ENCODE data around the gene DCANP1.

Gene DCANP1

DNA sequence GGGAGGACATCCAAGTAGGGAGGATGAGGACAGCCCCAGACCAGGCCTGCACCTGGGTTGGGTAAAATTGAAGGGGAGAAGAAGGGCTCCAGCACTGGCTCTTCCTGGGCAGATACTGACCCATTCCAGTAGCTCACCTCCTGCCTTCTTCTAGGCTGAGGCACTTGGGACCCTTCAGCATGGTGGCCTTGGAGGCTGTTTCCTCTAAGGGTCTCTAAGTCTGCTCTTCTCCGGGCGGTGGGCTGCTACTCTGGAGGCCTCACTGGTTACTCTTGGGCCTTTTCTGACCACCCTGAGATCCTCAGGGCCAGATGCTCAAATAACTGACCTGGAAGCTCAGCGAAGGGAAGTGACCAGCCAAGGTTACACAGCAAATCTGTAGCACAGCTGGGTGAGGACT lies 7.8 kb upstream of the DCANP1 start:
- TF ChIP-seq, protein P1, sequence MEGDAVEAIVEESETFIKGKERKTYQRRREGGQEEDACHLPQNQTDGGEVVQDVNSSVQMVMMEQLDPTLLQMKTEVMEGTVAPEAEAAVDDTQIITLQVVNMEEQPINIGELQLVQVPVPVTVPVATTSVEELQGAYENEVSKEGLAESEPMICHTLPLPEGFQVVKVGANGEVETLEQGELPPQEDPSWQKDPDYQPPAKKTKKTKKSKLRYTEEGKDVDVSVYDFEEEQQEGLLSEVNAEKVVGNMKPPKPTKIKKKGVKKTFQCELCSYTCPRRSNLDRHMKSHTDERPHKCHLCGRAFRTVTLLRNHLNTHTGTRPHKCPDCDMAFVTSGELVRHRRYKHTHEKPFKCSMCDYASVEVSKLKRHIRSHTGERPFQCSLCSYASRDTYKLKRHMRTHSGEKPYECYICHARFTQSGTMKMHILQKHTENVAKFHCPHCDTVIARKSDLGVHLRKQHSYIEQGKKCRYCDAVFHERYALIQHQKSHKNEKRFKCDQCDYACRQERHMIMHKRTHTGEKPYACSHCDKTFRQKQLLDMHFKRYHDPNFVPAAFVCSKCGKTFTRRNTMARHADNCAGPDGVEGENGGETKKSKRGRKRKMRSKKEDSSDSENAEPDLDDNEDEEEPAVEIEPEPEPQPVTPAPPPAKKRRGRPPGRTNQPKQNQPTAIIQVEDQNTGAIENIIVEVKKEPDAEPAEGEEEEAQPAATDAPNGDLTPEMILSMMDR (IDR thresholded peaks at IDR 0.05; ENCODE audit: low read depth, low read length) = no peak
- no peak for DNase-seq (ENCODE audit: extremely low read depth, low read depth)

DNA sequence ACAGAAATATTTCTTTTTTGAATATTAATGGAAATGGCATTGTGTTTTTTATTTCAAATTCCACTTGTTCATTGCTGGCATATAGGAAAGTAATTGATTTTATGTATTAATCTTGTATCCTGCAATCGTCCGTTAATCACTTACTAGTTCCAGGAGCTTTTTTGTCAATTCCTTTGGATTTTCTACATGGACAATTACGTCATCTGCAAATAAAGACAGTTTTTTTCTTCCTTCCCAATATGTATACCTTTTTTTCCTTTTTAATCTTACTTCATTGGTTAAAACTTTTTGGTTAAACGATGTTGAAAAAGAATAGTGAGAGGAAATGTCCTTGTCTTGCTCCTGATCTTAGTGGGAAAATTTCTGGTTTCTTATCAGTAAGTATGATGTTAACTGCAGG lies 6.5 kb upstream of the DCANP1 start:
- DNase-seq (ENCODE audit: extremely low read depth, low read depth) = no peak
- TF ChIP-seq, protein P1 (IDR thresholded peaks at IDR 0.05; ENCODE audit: low read depth, low read length) = no peak

DNA sequence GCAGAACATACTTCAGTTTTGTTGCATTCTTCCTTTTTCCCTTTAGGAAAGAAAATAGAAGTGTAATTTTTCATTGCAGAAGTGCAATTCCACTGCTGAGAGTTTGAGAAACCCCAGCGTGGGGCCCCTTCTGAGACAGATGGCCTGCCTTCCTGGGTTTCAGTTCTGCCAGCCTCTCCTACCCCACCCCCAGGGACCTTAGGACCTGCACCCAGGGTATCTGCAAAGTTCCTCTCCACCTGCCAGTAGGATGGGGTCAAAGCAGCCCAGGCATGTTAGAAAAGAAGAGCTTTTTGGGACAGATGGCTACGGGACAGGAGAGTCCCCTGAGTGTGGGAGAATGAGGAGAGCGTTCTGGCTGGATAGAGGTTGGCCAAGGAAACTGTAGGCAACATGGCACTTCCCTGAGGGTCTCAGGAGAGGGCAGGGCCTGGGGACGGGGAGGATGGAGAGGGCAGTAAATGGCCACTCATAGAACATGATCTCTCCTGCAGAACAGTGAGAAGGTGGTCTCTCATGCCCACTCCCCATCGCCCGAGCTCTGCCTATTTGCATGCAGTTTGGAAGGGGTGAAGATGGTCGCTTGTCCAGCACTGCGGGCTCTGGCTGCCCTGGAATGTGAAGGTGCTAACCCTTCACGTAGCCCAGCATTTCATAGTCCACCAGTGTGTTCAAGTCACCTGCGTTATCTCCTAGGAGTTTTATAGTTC lies 5.3 kb upstream of the DCANP1 start, which contains the start of gene TIFAB:
Gene TIFAB (minus strand): TSS at position 31 of the 710 bp plus-strand sequence. CDS start 2,412 bp downstream, outside the sequence.
- TF ChIP-seq, protein P1 (IDR thresholded peaks at IDR 0.05; ENCODE audit: low read depth, low read length) = no peak
- no peak for DNase-seq (ENCODE audit: extremely low read depth, low read depth)

DNA sequence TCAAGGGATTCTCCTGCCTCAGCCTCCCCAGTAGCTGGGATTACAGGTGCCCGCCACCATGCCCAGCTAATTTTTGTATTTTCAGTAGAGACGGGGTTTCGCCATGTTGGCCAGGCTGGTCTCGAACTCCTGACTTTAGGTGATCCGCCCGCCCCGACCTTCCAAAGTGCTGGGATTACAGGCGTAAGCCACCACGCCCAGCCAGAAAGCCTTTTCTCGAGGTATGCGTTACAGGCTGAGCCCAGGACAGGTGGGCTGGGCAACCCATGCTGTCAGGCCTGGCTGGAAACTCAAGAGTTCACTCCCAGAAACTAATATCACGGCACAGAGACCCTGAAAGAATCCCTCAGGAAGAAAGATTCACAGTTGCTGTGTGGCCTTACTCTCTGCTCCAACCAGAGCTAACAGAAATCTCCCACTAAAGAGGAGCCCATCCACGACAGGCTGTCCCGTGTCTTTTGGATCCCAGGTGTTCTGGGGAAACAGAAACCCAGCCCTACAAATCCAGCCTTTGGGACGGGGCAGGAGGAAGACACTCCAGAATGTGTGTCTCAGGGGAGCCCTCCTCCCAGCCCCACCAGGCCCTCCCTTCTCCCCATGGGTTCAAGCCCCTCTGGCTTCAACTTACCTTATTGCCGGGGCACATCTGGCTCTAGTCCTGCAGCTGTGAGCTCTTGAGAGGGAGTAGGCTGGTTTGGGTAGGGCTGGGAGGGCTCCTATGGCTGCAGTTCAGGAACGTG lies 4.6 kb upstream of the DCANP1 start:
- TF ChIP-seq, protein P1 (IDR thresholded peaks at IDR 0.05; ENCODE audit: low read depth, low read length) = no peak
- DNase-seq (ENCODE audit: extremely low read depth, low read depth) = no peak

DNA sequence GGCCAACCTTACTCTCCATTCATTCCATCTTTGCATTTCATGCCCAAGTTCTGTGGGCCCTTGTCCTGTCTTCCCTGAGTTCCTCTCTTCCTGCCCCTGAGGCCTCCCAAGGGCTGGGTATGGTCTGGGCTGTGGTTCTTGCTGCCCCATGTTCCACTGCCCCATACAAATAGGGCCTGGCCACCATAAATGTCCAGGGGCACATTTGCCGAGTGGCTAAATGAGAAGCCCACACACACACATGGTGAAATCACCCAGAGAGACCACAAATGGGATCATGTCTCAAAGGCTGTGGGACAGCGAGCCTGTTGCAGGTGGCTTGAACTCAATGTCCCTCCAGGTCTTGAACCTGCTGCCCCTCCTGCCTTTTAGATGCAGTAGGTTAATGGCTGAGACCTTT lies 3.8 kb upstream of the DCANP1 start:
- TF ChIP-seq, protein P1 (IDR thresholded peaks at IDR 0.05; ENCODE audit: low read depth, low read length) = no peak
- DNase-seq (ENCODE audit: extremely low read depth, low read depth) = no peak

DNA sequence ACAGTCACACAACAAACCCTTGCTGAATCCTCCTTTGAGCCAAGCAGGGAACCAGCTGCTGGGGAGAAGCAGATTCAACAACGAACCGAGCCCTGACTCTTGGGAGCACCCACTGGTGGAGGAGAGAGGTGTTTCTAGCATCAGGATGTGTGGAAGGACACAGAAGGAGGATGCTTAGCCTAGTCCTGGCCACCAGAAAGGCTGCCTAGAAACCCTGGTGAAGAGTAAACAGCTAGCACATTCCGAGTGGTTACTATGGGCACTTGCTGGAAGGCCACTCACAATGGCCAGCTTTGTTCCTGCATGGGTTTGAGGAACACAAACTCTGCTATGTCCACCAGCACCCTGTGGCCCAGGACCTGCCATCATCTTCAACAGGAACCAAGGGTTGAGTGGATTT lies 3.2 kb upstream of the DCANP1 start:
- TF ChIP-seq, protein P1 (IDR thresholded peaks at IDR 0.05; ENCODE audit: low read depth, low read length) = no peak
- no peak for DNase-seq (ENCODE audit: extremely low read depth, low read depth)

DNA sequence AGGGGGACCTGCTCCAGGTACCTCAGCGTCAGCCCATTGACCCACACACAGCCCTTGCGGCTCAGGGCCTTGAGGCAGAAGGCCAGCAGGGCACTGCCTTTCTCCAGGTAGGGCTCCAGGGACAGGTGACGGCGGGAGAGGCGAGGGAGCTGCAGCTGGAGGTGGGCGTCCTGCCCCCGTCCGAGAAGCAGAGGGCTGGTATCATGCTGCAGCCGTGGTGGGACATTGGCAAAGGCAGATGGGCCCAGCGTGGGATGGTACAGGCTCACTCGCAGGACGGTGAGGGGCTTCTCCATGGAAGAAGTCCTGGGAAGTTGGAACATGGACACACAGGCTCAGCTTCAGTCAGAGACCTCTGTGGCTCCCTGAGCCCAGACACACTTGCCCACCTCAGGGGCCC lies 2.5 kb upstream of the DCANP1 start:
- TF ChIP-seq, protein P1 (IDR thresholded peaks at IDR 0.05; ENCODE audit: low read depth, low read length) = no peak
- no peak for DNase-seq (ENCODE audit: extremely low read depth, low read depth)
